Activated CD8-positive, alpha-beta memory T cell treated with anti-CD3 and anti-CD28 coated beads, Interleukin-2, amount 10 ng/mL, durations not matched to agents 7 days and 5 days (primary cell): ENCODE results near the gene IL20RB. TPM values are rescaled to one million over a fixed set of nuclear protein-coding genes. Genes with fewer than 3 reads are reported as not detected.
A peak's percentile ranks its signal among the peaks of the same experiment; 100 is the strongest.
"Not testable (repeated sequence)": the region's sequence is repeated elsewhere in the genome, so short reads cannot be mapped to it uniquely, and the experiment has no call there.

Experiments used
- ATAC-seq: fragments of 150-1000 bp; cut with Tn5 transposase; one replicate; pipeline ENCODE4 v1.10.0; 2021; ENCODE audit warnings: moderate library complexity
- CTCF ChIA-PET: fragments of 350-600 bp; sonication (Branson Sonifier 250); formaldehyde crosslinking; loops from one replicate; lab custom pipeline; 2021; ENCODE audit warnings: antibody characterized with exemption; lab: Charles Lee
- DNase-seq: peaks from one replicate; pipeline ENCODE4 v3.0.0-alpha.2; 2020
- H3K27ac Mint-ChIP-seq: one replicate; pipeline ENCODE4 v1.8.0; 2021; ENCODE audit warnings: mild to moderate bottlenecking, mixed read lengths
- H3K27me3 Mint-ChIP-seq: one replicate; pipeline ENCODE4 v1.8.0; 2021; ENCODE audit warnings: mixed read lengths
- H3K36me3 Mint-ChIP-seq: one replicate; pipeline ENCODE4 v1.8.0; 2021; ENCODE audit warnings: mild to moderate bottlenecking, mixed read lengths
- H3K4me1 Mint-ChIP-seq: one replicate; pipeline ENCODE4 v1.8.0; 2021; ENCODE audit warnings: mixed read lengths
- H3K4me3 Mint-ChIP-seq: one replicate; pipeline ENCODE4 v1.8.0; 2021; ENCODE audit warnings: mild to moderate bottlenecking, moderate library complexity, mixed read lengths
- H3K9me3 Mint-ChIP-seq: one replicate; pipeline ENCODE4 v1.8.0; 2022; ENCODE audit warnings: low read depth, mixed read lengths
- total RNA-seq, 2 experiments: library from RNA; stranded (reverse); gene quantifications; one replicate each; pipeline ENCODE4 v1.2.3, GENCODE V29; 2021

IL20RB gene
- total RNA-seq, 2 experiments from 2014 or later = 1.5 to 1.7 TPM

GRCh38 chr3:136952292-136952691, 5.5 kb upstream of the IL20RB start:
- H3K4me3 Mint-ChIP-seq = no peak overlapping the region
- peaks cover 10% of the 10 kb centered on the region for H3K36me3 Mint-ChIP-seq
- peaks cover 16% of the 10 kb centered on the region for H3K4me1 Mint-ChIP-seq
- CTCF ChIA-PET = no interaction called here
- no peak for DNase-seq
- no peaks in the 10 kb centered on the region for H3K27me3 Mint-ChIP-seq
- peaks cover 1% of the 10 kb centered on the region for H3K9me3 Mint-ChIP-seq
- no peak for ATAC-seq
- no peak overlapping the region for H3K27ac Mint-ChIP-seq

- ATAC-seq = no peak
- peaks cover 14% of the 10 kb centered on the region for H3K4me1 Mint-ChIP-seq
- no peak for DNase-seq
- no peak overlapping the region for H3K4me3 Mint-ChIP-seq
- CTCF ChIA-PET = no interaction called here
- H3K36me3 Mint-ChIP-seq = peaks cover 4% of the 10 kb centered on the region
- H3K27me3 Mint-ChIP-seq = no peaks in the 10 kb centered on the region
- peaks cover 1% of the 10 kb centered on the region for H3K9me3 Mint-ChIP-seq
- H3K27ac Mint-ChIP-seq = no peak overlapping the region
Observed at GRCh38 chr3:136954251-136954650, 3.5 kb upstream of the IL20RB start.

GRCh38 chr3:136954980-136955780, 2.6 kb upstream of the IL20RB start:
- ATAC-seq (no peak), DNase-seq (no peak)
- H3K9me3 Mint-ChIP-seq = peaks cover 1% of the 10 kb centered on the region
- H3K27me3 Mint-ChIP-seq = no peaks in the 10 kb centered on the region
- peaks cover 4% of the 10 kb centered on the region for H3K36me3 Mint-ChIP-seq
- H3K4me3 Mint-ChIP-seq = no peak overlapping the region
- H3K27ac Mint-ChIP-seq = peak overlapping the region; percentile 4
- CTCF ChIA-PET = no interaction called here
- H3K4me1 Mint-ChIP-seq = peaks cover 14% of the 10 kb centered on the region

GRCh38 chr3:136955813-136956212, 2.0 kb upstream of the IL20RB start:
- CTCF ChIA-PET = no interaction called here
- ATAC-seq (no peak), DNase-seq (no peak)
- H3K36me3 Mint-ChIP-seq = peaks cover 5% of the 10 kb centered on the region
- H3K27ac Mint-ChIP-seq = no peak overlapping the region
- H3K27me3 Mint-ChIP-seq = no peaks in the 10 kb centered on the region
- no peak overlapping the region for H3K4me3 Mint-ChIP-seq
- peaks cover 1% of the 10 kb centered on the region for H3K9me3 Mint-ChIP-seq
- H3K4me1 Mint-ChIP-seq = peaks cover 14% of the 10 kb centered on the region

- Mint-ChIP-seq H3K4me1 (peaks cover 14% of the 10 kb centered on the region), H3K27ac (no peak overlapping the region), H3K27me3 (no peaks in the 10 kb centered on the region), H3K4me3 (no peak overlapping the region), H3K36me3 (peaks cover 8% of the 10 kb centered on the region), H3K9me3 (peaks cover 1% of the 10 kb centered on the region)
- DNase-seq = no peak
- no peak for ATAC-seq
- CTCF ChIA-PET = no interaction called here
Observed at GRCh38 chr3:136956971-136957370, 812 bp upstream of the IL20RB start.

- H3K9me3 Mint-ChIP-seq = peaks cover 1% of the 10 kb centered on the region
- peaks cover 8% of the 10 kb centered on the region for H3K36me3 Mint-ChIP-seq
- H3K4me1 Mint-ChIP-seq = peaks cover 14% of the 10 kb centered on the region
- no peak overlapping the region for H3K27ac Mint-ChIP-seq
- CTCF ChIA-PET = interaction anchor here (1.8 kb wide), 1 partner anchor 55 kb away, joined by 4 read pairs; no protein-coding TSS in a partner anchor
- no peaks in the 10 kb centered on the region for H3K27me3 Mint-ChIP-seq
- DNase-seq (no peak), ATAC-seq (no peak)
- no peak overlapping the region for H3K4me3 Mint-ChIP-seq
Observed at GRCh38 chr3:136958939-136959338, 1.2 kb downstream of the IL20RB start.

- Mint-ChIP-seq H3K36me3 (peaks cover 8% of the 10 kb centered on the region), H3K27me3 (no peaks in the 10 kb centered on the region), H3K4me3 (no peak overlapping the region), H3K27ac (no peak overlapping the region), H3K4me1 (peaks cover 11% of the 10 kb centered on the region), H3K9me3 (peaks cover 1% of the 10 kb centered on the region)
- DNase-seq (no peak), ATAC-seq (no peak)
- CTCF ChIA-PET = interaction anchor here (1.8 kb wide), 1 partner anchor 54 kb away, joined by 4 read pairs; no protein-coding TSS in a partner anchor
Observed at GRCh38 chr3:136959599-136959998, 1.8 kb downstream of the IL20RB start.

- no peak for ATAC-seq
- Mint-ChIP-seq H3K4me1 (no peaks in the 10 kb centered on the region), H3K27ac (no peak overlapping the region), H3K36me3 (peaks cover 8% of the 10 kb centered on the region), H3K4me3 (no peak overlapping the region), H3K27me3 (no peaks in the 10 kb centered on the region), H3K9me3 (peaks cover 1% of the 10 kb centered on the region)
- no peak for DNase-seq
- CTCF ChIA-PET = interaction anchor here (1.4 kb wide), 1 partner anchor 10 kb away, joined by 3 read pairs; no protein-coding TSS in a partner anchor
Observed at GRCh38 chr3:136960838-136961836, 3.4 kb downstream of the IL20RB start.

GRCh38 chr3:136962927-136963326, 5.1 kb downstream of the IL20RB start:
- CTCF ChIA-PET = interaction anchor here (0.9 kb wide), 1 partner anchor 51 kb away, joined by 3 read pairs; no protein-coding TSS in a partner anchor
- H3K27ac Mint-ChIP-seq = no peak overlapping the region
- no peak for ATAC-seq
- H3K4me1 Mint-ChIP-seq = no peaks in the 10 kb centered on the region
- H3K9me3 Mint-ChIP-seq = no peaks in the 10 kb centered on the region
- no peak overlapping the region for H3K4me3 Mint-ChIP-seq
- peaks cover 4% of the 10 kb centered on the region for H3K36me3 Mint-ChIP-seq
- no peak for DNase-seq
- H3K27me3 Mint-ChIP-seq = no peaks in the 10 kb centered on the region

- H3K4me3 Mint-ChIP-seq, CTCF ChIA-PET, H3K27me3 Mint-ChIP-seq, H3K27ac Mint-ChIP-seq, ATAC-seq, H3K9me3 Mint-ChIP-seq, DNase-seq, H3K4me1 Mint-ChIP-seq: not testable (repeated sequence)
- peaks cover 12% of the 10 kb centered on the region for H3K36me3 Mint-ChIP-seq
Observed at GRCh38 chr3:136969539-136969938, 11.8 kb downstream of the IL20RB start.

GRCh38 chr3:136973352-136973751, 15.6 kb downstream of the IL20RB start:
- Mint-ChIP-seq H3K4me1 (no peaks in the 10 kb centered on the region), H3K36me3 (peaks cover 15% of the 10 kb centered on the region), H3K4me3 (no peak overlapping the region), H3K27ac (no peak overlapping the region), H3K27me3 (no peaks in the 10 kb centered on the region), H3K9me3 (peaks cover 9% of the 10 kb centered on the region)
- DNase-seq (no peak), ATAC-seq (no peak)
- CTCF ChIA-PET = no interaction called here

GRCh38 chr3:136974670-136975069, 16.9 kb downstream of the IL20RB start:
- no peaks in the 10 kb centered on the region for H3K27me3 Mint-ChIP-seq
- peaks cover 15% of the 10 kb centered on the region for H3K36me3 Mint-ChIP-seq
- no peaks in the 10 kb centered on the region for H3K4me1 Mint-ChIP-seq
- H3K4me3 Mint-ChIP-seq = no peak overlapping the region
- no peak for ATAC-seq
- H3K27ac Mint-ChIP-seq = no peak overlapping the region
- CTCF ChIA-PET = no interaction called here
- DNase-seq = no peak
- H3K9me3 Mint-ChIP-seq = peaks cover 9% of the 10 kb centered on the region

- Mint-ChIP-seq H3K4me3 (no peak overlapping the region), H3K27me3 (no peaks in the 10 kb centered on the region), H3K36me3 (peaks cover 6% of the 10 kb centered on the region), H3K4me1 (no peaks in the 10 kb centered on the region), H3K27ac (no peak overlapping the region), H3K9me3 (peaks cover 6% of the 10 kb centered on the region)
- no peak for ATAC-seq
- no peak for DNase-seq
- CTCF ChIA-PET = no interaction called here
Observed at GRCh38 chr3:136979204-136979603, 21.4 kb downstream of the IL20RB start.
